ENCODE measurements around the gene AKAP10.
"Not testable (repeated sequence)": the region's sequence is repeated elsewhere in the genome, so short reads cannot be mapped to it uniquely, and the experiment has no call there.

AKAP10 gene, protein sequence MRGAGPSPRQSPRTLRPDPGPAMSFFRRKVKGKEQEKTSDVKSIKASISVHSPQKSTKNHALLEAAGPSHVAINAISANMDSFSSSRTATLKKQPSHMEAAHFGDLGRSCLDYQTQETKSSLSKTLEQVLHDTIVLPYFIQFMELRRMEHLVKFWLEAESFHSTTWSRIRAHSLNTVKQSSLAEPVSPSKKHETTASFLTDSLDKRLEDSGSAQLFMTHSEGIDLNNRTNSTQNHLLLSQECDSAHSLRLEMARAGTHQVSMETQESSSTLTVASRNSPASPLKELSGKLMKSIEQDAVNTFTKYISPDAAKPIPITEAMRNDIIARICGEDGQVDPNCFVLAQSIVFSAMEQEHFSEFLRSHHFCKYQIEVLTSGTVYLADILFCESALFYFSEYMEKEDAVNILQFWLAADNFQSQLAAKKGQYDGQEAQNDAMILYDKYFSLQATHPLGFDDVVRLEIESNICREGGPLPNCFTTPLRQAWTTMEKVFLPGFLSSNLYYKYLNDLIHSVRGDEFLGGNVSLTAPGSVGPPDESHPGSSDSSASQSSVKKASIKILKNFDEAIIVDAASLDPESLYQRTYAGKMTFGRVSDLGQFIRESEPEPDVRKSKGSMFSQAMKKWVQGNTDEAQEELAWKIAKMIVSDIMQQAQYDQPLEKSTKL

DNA sequence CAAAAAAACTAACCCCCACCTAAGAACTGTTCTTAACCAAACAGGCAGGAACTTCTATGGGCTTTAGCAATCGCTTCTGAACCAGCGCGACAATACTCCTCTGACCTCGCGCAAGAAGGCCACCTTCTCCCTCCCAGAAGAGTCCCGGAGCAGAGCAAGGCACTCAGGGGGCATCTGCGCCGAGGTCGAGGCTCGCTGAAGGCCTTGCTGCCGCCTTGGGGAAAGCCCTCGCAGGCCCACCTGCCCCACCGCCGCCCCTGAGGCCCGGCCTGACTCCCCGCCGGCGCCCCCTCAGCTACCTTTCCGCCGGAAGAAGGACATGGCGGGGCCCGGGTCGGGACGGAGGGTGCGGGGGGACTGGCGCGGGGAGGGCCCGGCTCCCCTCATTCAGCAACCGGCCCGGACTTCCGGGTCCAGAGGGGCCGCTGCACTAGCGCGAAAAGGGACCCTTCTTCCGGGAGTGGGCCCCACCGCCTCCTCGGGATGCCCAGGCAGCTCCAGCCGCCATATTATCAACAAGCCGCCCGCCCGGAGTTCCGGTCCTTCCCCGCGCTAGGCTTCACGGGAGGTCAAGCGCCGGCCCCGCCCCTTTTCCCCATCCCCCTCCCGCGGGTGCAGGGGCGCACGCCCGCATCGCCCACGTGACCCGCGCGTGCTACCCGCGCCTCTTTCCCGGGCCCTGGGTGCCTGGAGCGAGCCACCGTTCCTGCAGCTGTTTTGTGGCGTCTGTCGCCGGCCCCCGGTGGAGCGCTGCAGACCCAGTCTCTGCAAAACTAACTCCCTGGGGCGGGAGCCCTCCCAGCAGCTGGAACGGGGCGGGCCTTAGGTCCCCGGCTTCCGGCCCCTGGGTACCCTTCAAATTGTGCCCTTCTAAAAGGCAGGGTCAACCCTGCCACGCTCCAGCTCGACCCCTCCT is at the start of gene AKAP10:
TSS of gene AKAP10 (minus strand) at position 536 of the 916 bp plus-strand sequence. CDS start at position 387, 149 bp downstream.
- DNase-seq: peak; percentile 92

DNA sequence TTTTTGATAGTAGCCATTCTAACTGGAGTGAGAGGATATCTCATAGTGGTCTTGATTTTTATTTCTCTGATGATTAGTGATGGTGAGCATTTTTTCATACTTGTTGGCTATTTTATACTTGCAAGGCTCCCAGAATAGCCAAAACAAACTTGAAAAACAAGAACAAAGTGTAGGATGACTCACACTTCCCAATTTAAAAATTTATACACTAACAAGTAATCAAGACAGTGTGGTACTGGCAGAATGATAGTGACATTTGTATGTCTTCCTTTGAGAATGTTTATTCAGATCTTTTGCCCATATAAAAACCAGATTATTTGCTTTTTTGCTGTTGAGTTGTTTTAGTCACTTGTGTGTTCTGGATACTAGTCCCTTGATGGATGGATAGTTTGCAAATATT is 49.3 kb upstream of the AKAP10 start:
- no peak for DNase-seq

DNA sequence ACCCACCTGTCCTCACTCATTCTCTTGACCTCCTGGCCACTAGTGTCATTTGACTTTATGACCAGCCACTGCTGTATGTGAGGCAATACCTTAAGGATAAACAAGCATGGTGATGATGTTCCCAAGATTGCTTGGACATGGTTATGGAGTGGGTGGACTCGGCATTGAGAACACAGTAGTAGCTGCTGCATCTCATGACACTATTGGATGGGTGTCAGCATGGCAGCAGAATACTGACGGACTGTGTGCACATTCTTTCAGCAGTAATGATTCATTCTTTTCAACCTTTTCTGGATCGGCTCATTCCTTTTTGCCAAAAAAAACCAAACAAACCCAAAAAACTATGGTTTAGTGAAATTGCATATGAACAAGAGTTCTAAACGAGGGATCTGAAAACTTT is 45.1 kb upstream of the AKAP10 start:
- no peak for DNase-seq

DNA sequence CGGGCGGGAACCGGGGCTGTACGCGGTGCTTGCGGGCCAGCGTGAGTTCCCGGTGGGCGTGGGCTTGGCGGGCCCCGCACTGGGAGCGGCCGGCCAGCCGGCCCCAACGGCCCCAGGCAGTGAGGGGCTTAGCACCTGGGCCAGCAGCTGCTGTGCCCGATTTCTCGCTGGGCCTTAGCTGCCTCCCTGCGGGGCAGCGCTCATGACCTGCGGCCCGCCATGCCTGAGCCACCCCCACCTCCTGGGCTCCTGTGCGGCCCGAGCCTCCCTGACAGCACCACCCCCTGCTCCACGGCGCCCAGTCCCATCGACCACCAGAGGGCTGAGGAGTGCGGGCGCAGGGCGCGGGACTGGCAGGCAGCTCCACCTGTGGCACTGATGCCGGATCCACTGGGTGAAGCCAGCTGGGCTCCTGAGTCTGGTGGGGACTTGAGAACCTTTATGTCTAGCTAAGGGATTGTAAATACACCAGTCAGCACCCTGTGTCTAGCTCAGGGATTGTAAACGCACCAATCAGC is 38.9 kb upstream of the AKAP10 start:
- not testable (repeated sequence) for DNase-seq

DNA sequence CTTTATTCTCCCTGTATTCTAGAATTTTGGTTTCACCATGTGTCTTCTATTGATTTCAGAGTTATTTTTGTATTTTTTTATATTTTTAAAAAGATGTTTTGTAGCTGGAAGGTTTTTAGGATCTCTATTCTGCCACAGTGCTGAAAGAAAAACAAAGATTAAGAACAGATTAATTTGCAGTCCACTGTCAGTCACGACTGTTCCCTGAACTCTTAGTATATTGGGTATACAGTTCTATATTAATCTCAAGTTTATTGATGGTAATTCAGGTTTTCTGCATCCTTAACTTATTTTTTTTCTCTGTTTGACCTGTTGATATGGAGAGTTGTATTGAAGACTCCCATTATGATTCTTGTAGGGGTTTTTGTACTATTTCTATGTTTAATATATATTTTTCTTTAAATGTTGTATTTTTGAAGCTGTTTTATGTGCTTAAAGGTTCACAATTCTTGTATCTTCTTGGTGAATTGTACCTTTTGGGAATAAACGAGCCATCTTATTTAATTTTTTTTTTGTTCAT is 34.4 kb upstream of the AKAP10 start:
- no peak for DNase-seq

DNA sequence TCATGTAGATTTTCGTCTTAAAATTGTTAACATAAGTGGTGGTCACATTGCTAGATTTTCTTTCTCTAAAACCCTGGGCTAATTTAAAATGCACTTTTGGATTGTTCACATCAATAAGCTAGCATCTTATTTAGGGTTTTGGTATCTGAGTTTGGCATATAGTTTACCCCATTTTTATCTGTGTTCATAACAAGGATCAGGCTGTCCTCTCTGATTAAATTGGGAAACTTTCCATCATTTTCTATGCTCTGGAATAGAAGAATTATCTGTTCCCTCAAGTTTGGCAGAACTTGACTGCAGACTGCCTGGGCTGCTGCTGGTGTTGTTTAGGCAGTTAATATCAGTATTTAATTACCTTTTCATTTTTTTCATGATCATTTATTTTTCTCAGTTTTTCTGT is 33.3 kb upstream of the AKAP10 start:
- DNase-seq: no peak

DNA sequence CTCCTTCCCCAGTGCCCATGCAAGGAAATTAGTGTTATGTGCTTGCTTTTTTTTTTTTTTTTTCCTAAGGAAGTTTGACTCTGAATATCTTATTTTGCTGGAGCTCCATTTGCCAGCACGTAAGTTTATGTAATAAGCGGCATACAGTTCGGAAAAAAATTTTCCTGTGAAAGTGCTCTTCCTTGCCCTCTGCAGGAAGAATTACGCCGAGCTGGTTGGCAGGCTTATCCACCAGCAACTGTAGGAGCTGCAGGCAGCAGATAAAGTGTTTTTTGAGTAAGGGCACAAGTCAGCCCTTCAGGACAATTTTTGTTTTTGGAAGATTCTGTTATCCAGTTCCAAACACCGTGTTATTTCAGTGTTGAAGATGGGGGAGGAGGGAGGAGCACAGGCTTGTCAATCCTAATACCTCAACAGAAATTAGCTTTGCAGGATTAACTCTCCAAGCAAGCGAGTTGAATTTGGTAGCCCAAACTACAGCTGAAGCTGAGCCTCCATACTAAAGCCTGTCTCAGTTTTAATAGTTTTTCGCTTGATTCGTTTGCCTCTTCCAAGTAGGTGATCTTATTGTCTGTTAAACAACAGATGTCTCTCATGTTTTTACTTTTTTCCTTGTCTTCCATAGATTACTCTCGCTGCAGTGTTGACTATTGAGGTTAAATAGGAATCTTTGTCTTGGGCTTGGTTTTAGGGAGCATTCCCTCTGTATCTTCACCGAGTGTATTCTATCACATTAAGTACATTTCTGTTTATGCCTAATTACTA is 32.7 kb upstream of the AKAP10 start:
- DNase-seq: peak; percentile 17

DNA sequence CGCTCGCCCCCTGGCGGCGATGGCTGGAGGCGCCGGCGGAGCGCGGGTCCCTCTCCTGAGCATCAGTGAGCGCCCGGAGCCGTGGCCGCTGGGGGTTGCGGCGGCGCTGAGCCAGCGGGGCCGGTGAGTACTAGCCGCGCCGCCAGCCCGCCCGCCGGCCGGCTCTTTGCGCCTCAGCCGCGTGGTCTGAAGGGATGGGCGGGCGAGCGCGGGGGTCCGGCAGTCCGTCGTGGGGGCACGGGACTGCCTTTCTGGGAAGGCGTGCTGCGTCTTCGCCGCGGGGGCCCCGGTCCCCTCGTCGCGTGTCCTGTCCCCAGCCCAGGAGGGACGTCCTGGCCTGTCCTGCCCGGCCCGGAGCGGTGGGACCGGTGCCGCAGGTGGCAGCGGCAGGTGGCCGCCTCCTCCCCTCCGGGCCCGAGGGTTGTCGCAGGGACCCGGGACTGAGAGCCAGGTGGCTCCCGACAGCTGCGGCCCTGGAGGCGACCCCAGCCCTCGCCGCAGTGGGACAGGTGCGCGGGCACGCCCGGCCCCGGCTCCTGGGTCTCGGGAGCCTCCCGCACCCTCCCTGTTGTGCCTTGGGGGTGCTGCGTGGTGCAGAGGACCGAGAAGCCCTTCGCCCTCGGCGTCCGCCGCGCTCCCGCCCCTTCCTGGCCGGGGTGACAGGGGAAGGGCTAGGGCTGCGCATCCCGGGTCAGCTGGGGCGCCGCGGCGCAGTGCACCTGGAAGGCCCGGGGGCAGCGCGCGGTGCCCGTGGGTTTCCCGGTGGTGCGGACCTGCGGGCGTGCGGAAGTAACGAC is 31.9 kb upstream of the AKAP10 start, which contains the start of gene SPECC1:
TSS of gene SPECC1 (plus strand) at position 58 of the 797 bp plus-strand sequence. CDS start 87,293 bp downstream, outside the sequence.
- peak; percentile 88 for DNase-seq

DNA sequence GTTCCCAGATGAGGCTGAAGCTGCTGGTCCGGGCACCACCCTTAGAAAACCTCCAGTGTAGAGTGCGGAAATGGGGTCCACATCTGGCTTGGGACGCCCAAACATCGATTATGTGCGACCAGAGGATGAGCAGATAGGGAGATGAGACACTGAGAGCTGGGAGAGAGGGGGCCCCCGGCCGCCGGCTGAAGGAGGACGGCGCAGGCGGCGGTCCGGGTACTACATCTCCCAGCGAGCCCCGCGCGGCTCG is 31.3 kb upstream of the AKAP10 start:
- DNase-seq: no peak

DNA sequence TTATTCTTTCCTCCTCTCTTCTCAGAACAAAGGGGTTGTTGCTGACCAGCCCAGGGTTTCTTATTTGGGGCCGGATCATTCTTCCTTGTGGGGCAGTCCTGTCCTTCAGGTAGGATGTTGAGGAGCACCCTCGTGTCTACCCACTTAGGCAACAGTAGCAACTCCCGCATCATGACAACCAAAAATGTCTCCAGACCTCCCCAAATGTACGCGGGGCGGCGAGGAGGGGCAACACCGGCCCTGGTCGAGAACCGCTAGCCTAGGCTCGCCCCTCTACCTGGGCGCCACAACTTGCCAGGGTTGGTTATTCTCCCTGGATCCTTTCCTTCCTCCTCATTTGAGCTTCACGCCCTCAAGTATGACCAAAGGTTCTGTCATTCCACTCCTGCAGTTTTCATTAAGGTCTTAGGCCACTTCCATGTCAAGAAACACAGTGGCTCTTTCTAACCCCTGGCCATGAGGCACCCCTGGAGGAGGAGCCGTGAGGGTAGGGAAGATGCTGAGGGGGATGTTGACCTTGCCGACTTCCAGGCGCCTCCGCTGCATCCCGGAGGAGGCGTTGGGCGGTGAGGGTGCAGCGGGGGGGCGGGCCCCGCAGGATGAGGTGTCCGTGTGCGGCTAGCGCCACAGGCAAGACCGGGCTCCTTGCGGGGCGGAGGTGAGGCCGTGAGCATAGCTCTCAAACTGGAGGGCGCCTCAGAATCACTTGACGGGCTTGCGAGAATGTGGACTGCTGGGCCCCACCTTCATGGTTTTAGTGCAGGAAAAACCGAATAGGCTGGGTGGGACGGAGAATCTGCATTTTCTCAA is 30.8 kb upstream of the AKAP10 start:
- no peak for DNase-seq

DNA sequence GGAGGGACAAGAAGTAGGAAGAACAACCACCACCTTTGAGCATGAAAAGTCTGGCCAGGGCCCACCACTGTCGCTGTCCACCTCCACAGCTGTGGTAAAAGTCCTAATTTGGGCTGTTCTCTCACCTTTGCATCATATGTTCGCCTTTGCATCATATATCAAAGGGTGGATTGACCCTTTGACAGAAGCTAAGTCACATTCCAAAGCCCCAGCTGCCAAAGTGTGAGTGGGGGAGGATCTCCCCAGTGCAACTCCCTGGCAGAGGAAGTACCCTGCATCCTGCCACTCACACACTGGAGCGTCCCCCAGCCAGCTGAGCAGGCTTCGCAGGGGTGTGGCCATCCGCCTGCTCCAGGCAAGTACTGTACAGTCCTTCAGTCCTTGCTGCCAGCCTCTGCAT is 18.9 kb upstream of the AKAP10 start:
- DNase-seq: no peak

DNA sequence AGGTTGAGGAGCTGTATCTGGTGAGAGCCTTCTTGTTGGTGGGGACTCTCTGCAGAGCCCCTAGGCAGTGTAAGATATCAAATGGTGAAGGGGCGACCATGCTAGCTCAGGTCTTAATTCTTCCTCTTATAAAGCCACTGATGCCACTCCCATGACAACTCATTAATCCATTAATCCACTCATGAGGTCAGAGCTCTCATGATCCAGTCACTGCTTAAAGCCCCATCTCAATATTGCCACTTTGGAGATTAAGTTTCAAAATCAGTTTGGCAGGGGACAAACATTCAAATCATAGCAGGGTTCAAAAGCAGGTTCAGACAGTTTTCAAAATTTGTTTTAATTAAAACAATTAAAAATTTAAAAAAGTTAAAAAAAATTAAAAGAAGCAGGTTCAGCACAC is 18.5 kb upstream of the AKAP10 start:
- no peak for DNase-seq

DNA sequence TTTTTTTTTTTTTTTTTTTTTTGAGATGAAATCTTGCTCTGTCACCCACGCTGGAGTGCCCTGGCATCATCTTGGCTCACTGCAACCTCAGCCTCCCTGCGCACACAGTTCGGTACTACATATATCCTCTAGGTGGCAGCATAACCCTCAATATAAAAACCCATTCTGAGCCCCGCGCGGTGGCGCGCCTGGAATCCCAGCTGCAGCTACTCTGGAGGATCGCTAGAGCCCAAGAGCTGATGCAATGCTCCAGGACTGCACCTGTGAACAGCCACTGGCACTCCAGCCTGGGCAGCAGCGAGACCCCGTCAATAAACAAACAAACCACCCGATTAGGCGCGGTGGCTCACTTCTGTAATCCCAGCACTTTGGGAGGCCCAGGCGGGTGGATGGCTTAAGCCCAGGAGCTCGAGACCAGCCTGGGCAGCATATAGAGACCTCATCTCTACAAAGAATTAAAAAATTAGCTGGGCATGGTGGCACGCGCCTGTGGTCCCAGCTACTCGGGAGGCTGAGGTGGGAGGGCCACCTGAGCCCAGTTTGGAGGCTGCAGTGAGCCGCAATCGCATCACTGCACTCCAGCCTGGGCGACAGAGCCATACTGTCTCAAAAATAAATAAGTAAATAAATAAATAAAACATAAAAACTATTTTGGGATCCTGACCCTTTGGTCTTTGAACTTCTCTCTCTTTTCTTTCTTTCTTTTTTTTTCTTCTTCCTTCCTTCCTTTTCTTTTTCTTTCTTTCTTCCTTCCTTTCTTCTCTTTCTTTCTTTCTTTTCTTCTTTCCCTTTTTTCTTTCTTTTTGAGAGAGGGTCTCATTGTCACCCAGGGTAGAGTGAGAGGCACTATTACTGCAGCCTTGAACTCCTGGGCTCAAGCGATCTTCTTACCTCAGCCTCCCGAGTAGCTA is 15.4 kb upstream of the AKAP10 start:
- peak; percentile 84 for DNase-seq

DNA sequence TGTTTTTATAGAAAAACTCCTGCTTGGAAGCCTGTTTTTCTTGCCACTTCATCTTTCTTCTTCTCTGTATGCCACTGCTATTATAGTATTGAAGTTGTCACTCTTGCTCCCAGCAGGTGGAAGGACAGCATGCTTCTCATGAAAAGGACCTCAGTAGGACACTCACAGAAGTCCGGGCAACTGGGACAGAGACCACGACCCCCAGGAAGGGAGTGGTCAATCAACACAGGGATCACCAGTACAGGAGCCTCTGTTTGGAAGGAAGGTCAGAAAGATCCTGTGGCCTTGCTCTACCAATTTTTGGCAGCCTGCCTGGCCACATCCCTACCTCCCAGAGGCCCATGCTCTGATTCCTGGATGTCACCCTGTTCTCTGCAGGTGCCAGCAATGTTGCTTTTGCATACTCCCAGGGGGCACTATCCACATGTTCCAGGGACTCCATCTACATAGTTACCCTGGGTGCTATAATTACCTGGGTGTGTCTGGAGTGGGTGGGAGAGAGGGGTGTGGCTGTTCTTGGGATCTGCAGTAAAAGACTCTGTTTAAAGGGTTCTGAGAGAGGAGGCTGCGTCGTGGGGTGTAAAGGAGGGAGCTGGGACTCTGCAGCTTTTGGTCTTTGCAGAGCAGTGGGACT is 13.7 kb upstream of the AKAP10 start:
- no peak for DNase-seq

DNA sequence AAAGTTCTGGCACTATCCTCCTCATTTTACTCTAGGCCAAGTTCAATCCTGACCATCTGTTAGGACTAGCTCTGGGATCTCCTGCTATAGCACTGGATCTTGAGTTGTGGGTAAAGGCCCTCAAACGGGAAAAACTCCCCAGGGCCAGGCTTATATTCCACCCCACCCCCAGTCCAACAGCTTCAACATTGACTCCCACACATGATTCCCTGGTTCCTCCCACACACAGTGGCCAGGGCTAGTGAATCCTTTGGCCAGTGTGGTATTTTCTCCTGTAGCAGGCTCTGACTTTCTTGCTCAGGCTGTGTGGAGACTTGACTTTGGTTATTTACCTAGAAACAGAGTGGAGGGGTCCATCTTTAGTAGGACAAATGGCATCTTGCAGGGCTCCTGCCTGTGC is 10.3 kb upstream of the AKAP10 start:
- DNase-seq: no peak

DNA sequence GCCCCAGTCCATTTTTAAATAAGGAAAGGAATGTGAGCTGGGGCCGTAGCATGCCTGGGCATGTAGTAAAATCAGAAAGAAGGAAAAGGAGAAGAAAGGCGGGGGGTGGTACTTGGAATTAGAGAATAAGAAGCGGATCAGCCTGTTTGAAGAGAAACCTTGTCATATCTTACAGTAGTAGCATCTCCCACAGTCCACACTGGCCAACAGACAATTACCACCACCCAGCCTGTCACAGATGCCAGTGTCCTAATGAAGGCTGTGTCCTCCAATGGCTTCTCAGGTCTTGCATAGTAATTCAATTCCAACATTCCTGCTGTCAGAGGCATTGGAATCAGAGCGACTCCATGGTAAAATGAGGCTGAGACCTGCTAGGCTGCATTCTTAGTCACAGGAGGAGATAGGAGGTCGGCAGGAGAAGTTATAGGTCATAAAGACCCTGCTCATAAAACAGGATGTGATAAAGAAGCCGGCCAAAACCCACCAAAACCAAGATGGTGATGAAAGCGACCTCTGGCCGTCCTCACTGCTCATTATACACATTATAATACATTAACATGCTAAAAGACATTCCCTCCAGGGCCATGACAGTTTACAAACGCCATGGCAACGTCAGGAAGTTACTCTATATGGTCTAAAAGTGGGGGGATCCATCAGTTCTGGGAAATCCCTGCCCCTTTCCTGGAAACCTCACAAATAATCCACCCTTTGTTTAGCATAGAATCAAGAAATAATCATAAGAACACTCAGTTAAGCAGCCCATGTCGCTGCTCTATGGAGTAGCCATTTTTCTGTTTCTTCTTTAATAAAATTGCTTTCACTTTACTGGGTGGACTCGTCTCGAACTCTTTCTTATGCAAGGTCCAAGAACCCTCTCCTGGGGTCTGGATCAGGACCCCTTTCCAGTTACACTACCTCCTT is 9.6 kb upstream of the AKAP10 start:
- DNase-seq: no peak

DNA sequence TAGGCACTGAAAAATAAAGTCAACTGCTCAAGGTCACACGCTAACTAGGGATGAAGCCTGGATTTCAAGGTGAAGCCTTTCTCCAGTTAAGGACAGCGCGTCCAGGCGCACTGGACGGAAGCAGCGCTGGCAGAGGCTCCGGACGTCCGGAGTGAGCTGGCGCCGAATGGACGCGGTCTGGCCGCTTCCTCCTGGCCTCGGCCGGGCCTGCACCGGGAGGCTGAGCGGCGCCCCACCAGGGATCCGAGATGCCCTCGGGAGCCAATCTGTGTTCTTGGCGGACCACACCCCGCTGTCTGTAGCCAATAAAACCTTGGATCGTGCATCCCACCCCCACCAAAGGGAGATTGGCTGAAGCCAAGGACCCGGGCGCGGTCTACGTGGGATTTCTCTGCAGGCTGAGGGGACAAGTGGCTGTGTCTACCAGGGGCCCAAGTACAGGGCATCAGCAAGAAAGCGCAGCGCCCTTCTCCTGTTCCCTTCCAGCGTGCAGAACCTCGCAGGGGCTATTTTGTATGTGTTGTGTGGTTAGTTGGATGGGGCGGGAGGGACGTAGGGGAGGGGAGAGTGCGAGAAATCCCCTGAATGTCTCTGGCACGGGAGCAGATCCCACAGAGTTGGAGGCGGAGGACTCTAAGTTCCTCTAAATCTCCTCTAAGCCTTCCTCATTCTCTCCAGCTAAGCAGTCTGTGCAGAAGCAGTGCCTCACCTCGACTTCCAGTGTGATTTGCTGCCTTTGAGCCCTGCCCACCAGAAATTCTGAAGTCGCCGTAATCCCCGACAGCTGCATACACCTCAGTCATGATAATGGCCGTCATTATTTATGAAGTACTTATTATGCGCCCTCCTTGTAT is 2.5 kb upstream of the AKAP10 start:
- DNase-seq: no peak
